ENCODE results near the gene ATF7IP.

The ATF7IP gene

DNA sequence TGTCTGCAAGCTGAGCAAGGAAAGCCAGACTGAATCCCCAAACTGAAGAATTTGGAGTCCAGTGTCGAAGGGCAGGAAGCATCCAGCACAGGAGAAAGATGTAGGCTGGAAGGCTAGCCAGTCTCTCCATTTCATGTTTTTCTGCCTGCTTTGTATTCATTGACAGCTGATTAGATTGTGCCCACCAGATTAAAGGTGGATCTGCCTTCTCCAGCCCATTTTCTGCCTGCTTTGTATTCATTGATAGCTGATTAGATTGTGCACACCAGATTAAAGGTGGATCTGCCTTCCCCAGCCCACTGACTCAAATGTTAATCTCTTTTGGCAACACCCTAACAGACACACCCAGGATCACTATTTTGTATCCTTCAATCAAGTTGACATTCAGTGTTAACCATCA, 116.9 kb downstream of the ATF7IP start:
- TF ChIP-seq CTCF (IDR thresholded peaks at IDR 0.05; ENCODE audit: low read length, missing control alignments) = no peak
- no peak overlapping the region for H3K4me3 ChIP-seq (replicated peaks; ENCODE audit: low read depth, low read length)
- DNase-seq (ENCODE audit: low read depth) = no peak

DNA sequence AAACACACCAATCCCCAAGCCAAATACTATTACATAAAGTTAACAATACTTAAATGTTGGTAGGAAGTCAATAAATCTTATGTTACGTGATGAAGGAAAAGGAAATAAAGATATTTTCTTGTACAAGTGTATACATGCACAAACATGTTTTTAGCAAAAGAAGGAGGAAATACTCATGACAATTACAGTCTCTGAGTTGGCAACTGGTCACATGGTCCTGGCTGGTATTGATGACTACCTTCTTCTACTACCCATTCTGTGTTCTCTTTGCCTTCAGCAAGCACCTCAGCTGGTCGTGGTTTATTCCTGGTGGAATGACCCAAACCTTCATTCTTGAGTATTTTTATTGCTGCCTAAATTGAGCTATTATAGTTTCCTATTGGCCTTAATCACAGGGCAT, 117.4 kb downstream of the ATF7IP start:
- TF ChIP-seq CTCF (IDR thresholded peaks at IDR 0.05; ENCODE audit: low read length, missing control alignments) = no peak
- no peak for DNase-seq (ENCODE audit: low read depth)
- no peak overlapping the region for H3K4me3 ChIP-seq (replicated peaks; ENCODE audit: low read depth, low read length)

- no peak for DNase-seq (ENCODE audit: low read depth)
- no peak for TF ChIP-seq CTCF (IDR thresholded peaks at IDR 0.05; ENCODE audit: low read length, missing control alignments)
- no peak overlapping the region for H3K4me3 ChIP-seq (replicated peaks; ENCODE audit: low read depth, low read length)
These were observed 129.8 kb downstream of the ATF7IP start for GRCh38 chr12:14495326-14495725.

- DNase-seq (ENCODE audit: low read depth) = peak; percentile 8
- TF ChIP-seq CTCF (IDR thresholded peaks at IDR 0.05; ENCODE audit: low read length, missing control alignments) = no peak
- no peak overlapping the region for H3K4me3 ChIP-seq (replicated peaks; ENCODE audit: low read depth, low read length)
These were observed 140.4 kb downstream of the ATF7IP start for GRCh38 chr12:14505626-14506596.

DNA sequence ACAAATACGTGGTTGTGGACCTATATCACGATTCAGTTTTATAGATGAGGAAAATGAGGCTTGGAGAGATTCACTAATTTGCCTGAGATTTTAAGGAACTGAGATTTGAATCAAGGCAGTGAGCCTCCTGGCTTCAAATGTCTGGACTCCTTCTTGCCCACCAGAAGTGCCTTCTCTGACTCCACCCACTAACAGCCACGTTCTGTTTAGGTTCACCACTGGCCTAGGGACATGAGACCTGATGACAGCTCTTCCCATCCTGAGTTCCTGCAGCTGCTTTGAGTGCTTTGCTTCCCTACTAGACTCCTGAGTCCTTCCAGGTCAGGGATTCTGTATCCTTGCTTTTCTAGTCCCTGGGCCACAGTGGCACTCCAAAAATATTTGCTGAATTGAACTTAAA, 145.1 kb downstream of the ATF7IP start:
- no peak for TF ChIP-seq CTCF (IDR thresholded peaks at IDR 0.05; ENCODE audit: low read length, missing control alignments)
- DNase-seq (ENCODE audit: low read depth) = no peak
- H3K4me3 ChIP-seq (replicated peaks; ENCODE audit: low read depth, low read length) = no peak overlapping the region

GRCh38 chr12:14514154-14514842, 148.8 kb downstream of the ATF7IP start:
- TF ChIP-seq CTCF (IDR thresholded peaks at IDR 0.05; ENCODE audit: low read length, missing control alignments) = peak; percentile 49
- DNase-seq (ENCODE audit: low read depth) = peak; percentile 55
- H3K4me3 ChIP-seq (replicated peaks; ENCODE audit: low read depth, low read length) = no peak overlapping the region

All from fibroblast of pulmonary artery (primary cell).